Colon (tissue), 2 donors: ENCODE data around the gene THBS3.
"Not testable (repeated sequence)": the region's sequence is repeated elsewhere in the genome, so short reads cannot be mapped to it uniquely, and the experiment has no call there.

Experiments
- FAIRE-seq: peaks from 2 replicates; lab custom pipeline; 2012; peaks lifted over from hg19 to GRCh38; lab: Jason Lieb, UNC
- donor health status: control.
- donor health status: control.

Gene THBS3

GRCh38 chr1:155206891-155207805 is 549 bp downstream of the THBS3 start:
- no peak for FAIRE-seq

GRCh38 chr1:155205969-155206593 is 1.6 kb downstream of the THBS3 start:
- FAIRE-seq = no peak

GRCh38 chr1:155205035-155205434 is 2.7 kb downstream of the THBS3 start:
- FAIRE-seq = no peak

GRCh38 chr1:155202731-155203515 is 4.8 kb downstream of the THBS3 start:
- FAIRE-seq = no peak

- no peak for FAIRE-seq
Measured at GRCh38 chr1:155202198-155202597, 5.5 kb downstream of the THBS3 start.

- no peak for FAIRE-seq
Measured at GRCh38 chr1:155200920-155201319, 6.8 kb downstream of the THBS3 start.

- FAIRE-seq = no peak
Measured at GRCh38 chr1:155199792-155200191, 7.9 kb downstream of the THBS3 start.

GRCh38 chr1:155198547-155198906 is 9.2 kb downstream of the THBS3 start:
- no peak for FAIRE-seq

GRCh38 chr1:155197901-155198546 is 9.7 kb downstream of the THBS3 start:
- no peak for FAIRE-seq

GRCh38 chr1:155196893-155197638 is 10.6 kb downstream of the THBS3 start:
- no peak for FAIRE-seq

GRCh38 chr1:155196103-155196892 is 11.4 kb downstream of the THBS3 start:
- no peak for FAIRE-seq

- no peak for FAIRE-seq
Measured at GRCh38 chr1:155195201-155196102, 12.2 kb downstream of the THBS3 start.

GRCh38 chr1:155193991-155194240 is 13.8 kb downstream of the THBS3 start:
- FAIRE-seq = not testable (repeated sequence)

- no peak for FAIRE-seq
Measured at GRCh38 chr1:155193275-155193990, 14.3 kb downstream of the THBS3 start.

- FAIRE-seq = no peak
Measured at GRCh38 chr1:155192346-155193274, 15.1 kb downstream of the THBS3 start.

GRCh38 chr1:155191904-155192303 is 15.8 kb downstream of the THBS3 start:
- no peak for FAIRE-seq

- not testable (repeated sequence) for FAIRE-seq
Measured at GRCh38 chr1:155189926-155190325, 17.8 kb downstream of the THBS3 start.

- FAIRE-seq = no peak
Measured at GRCh38 chr1:155188268-155188667, 19.4 kb downstream of the THBS3 start.
